ENCODE data around the gene CNNM4. TPM values are rescaled to one million over a fixed set of nuclear protein-coding genes. Genes with fewer than 3 reads are reported as not detected.

The CNNM4 gene
- total RNA-seq, 1 experiment from 2014 or later: 12.5 TPM

GRCh38 chr2:96764253-96764637, 3.5 kb downstream of the CNNM4 start:
- no peaks in the 10 kb centered on the region for H3F3A ChIP-seq (ENCODE audit: low read length, unreplicated experiment)
- peak overlapping the region; percentile 100 for H3K4me2 ChIP-seq (ENCODE audit: low read length)
- intact Hi-C loops (cut with micrococcal nuclease): loop anchor here (5.0 kb wide), 2 partner anchors 93 to 127 kb away; partner anchors contain the start of genes ANKRD39 and KANSL3
- ChIA-PET POLR2A (ENCODE audit: unreplicated experiment) (interaction anchor here (0.6 kb wide), 1 partner anchor 189 kb away, joined by 4 read pairs; no protein-coding TSS in a partner anchor), CTCF (interaction anchor here (0.6 to 0.7 kb wide), 2 partner anchors 25 to 181 kb away, joined by 3 read pairs; no protein-coding TSS in a partner anchor)
- H4K20me1 ChIP-seq (ENCODE audit: low read length): peaks cover 10% of the 10 kb centered on the region; the same call in 1 of the 2 replicates
- no peaks in the 10 kb centered on the region for H3K36me3 ChIP-seq (ENCODE audit: low read depth, low read length)
- H3K4me3 ChIP-seq (ENCODE audit: low read length): peak overlapping the region; percentile 93
- H3K9me3 ChIP-seq (ENCODE audit: low read length): no peaks in the 10 kb centered on the region
- DNase-seq (peak; percentile 39), ATAC-seq (peak; percentile 6)
- no peaks in the 10 kb centered on the region for H3K9me2 ChIP-seq (replicated peaks; ENCODE audit: low read length)
- H2AFZ ChIP-seq (ENCODE audit: low read length): peak overlapping the region; percentile 51; the same call in 1 of the 2 replicates
- TF ChIP-seq EZH2 (IDR thresholded peaks at IDR 0.05; ENCODE audit: low read length, unreplicated experiment) (no peak), EZH2phosphoT487 (IDR thresholded peaks at IDR 0.05; ENCODE audit: borderline replicate concordance, low read length) (no peak), CTCF (conservative IDR thresholded peaks at IDR 0.05; ENCODE audit: low read depth, low read length) (no peak)
- peak overlapping the region; percentile 72 for H3K27ac ChIP-seq (ENCODE audit: low read length)
- H3K9ac ChIP-seq (ENCODE audit: low read length): peak overlapping the region; percentile 59
- peaks cover 70% of the 10 kb centered on the region for H3K79me2 ChIP-seq (ENCODE audit: low read length)
- no peaks in the 10 kb centered on the region for H3K27me3 ChIP-seq (ENCODE audit: low read length)
- H3K4me1 ChIP-seq (ENCODE audit: insufficient read depth, low read length): peaks cover 62% of the 10 kb centered on the region
- BruUV-seq (replicated peaks): no TSS peak

GRCh38 chr2:96767135-96767871, 6.6 kb downstream of the CNNM4 start:
- no peaks in the 10 kb centered on the region for H3K36me3 ChIP-seq (ENCODE audit: low read depth, low read length)
- H3K27me3 ChIP-seq (ENCODE audit: low read length): no peaks in the 10 kb centered on the region
- no TSS peak for BruUV-seq (replicated peaks)
- no peak overlapping the region for H2AFZ ChIP-seq (ENCODE audit: low read length)
- peaks cover 10% of the 10 kb centered on the region; the same call in 1 of the 2 replicates for H4K20me1 ChIP-seq (ENCODE audit: low read length)
- H3K4me1 ChIP-seq (ENCODE audit: insufficient read depth, low read length): peaks cover 60% of the 10 kb centered on the region
- intact Hi-C loops (cut with micrococcal nuclease): no loop called here
- ATAC-seq (no peak), DNase-seq (no peak)
- no peaks in the 10 kb centered on the region for H3K9me2 ChIP-seq (replicated peaks; ENCODE audit: low read length)
- no peak overlapping the region for H3K27ac ChIP-seq (ENCODE audit: low read length)
- peaks cover 76% of the 10 kb centered on the region for H3K79me2 ChIP-seq (ENCODE audit: low read length)
- no peaks in the 10 kb centered on the region for H3F3A ChIP-seq (ENCODE audit: low read length, unreplicated experiment)
- H3K9ac ChIP-seq (ENCODE audit: low read length): no peak overlapping the region
- POLR2A ChIA-PET (ENCODE audit: unreplicated experiment): no interaction called here
- H3K4me3 ChIP-seq (ENCODE audit: low read length): no peak overlapping the region
- CTCF ChIA-PET: interaction anchor here (0.8 kb wide), 1 partner anchor 33 kb away, joined by 3 read pairs; no protein-coding TSS in a partner anchor
- no peaks in the 10 kb centered on the region for H3K9me3 ChIP-seq (ENCODE audit: low read length)
- peak overlapping the region; percentile 58; the same call in 1 of the 2 replicates for H3K4me2 ChIP-seq (ENCODE audit: low read length)
- TF ChIP-seq CTCF (conservative IDR thresholded peaks at IDR 0.05; ENCODE audit: low read depth, low read length) (no peak), EZH2 (IDR thresholded peaks at IDR 0.05; ENCODE audit: low read length, unreplicated experiment) (no peak), EZH2phosphoT487 (IDR thresholded peaks at IDR 0.05; ENCODE audit: borderline replicate concordance, low read length) (no peak)
